Endothelial cell of umbilical vein (primary cell): Measurements from ENCODE around the gene SETD2. TPM values are rescaled to one million over a fixed set of nuclear protein-coding genes. Genes with fewer than 3 reads are reported as not detected.

Source experiments
- BruUV-seq: library from RNA; stranded (reverse); fragments of 400-500 nt; replicated peaks from 2 replicates; lab custom pipeline; 2021; lab: Mats Ljungman, UMichigan
- CTCF ChIA-PET: fragments of 300-600, 350-600 bp; sonication (Branson Sonifier 250); formaldehyde crosslinking; loops from one replicate; lab custom pipeline; 2021; ENCODE audit warnings: antibody characterized with exemption, inconsistent platforms; lab: Charles Lee
- POLR2A ChIA-PET: fragments of 300-600, 350-600 bp; sonication (Branson Sonifier 250); formaldehyde crosslinking; loops from one replicate; lab custom pipeline; 2021; ENCODE audit warnings: antibody characterized with exemption, inconsistent platforms; lab: Charles Lee
- DNase-seq: peaks from one replicate; pipeline ENCODE4 v3.0.0-alpha.2; 2011; ENCODE audit warnings: low read depth, low spot score
- FAIRE-seq: peaks from 2 replicates; lab custom pipeline; 2011; peaks lifted over from hg19 to GRCh38; lab: Jason Lieb, UNC
- H2AFZ ChIP-seq: 2 replicates; pipeline ENCODE4 v1.6.0; 2012; ENCODE audit warnings: low read depth, low read length, control low read depth, inconsistent platforms
- H3K27ac ChIP-seq: 2 replicates; pipeline ENCODE4 v1.5.1; 2011; ENCODE audit warnings: low read depth, mild to moderate bottlenecking, control low read depth, low read length, moderate library complexity; ENCODE audit not compliant: insufficient read depth
- H3K27me3 ChIP-seq, 2 experiments: 2 replicates each; pipeline versions ENCODE4 v1.6.0 to v1.6.1; 2011; ENCODE audit warnings: low read length in 2 of 2, mixed read lengths in 1 of 2; ENCODE audit not compliant: control insufficient read depth in 2 of 2, insufficient read depth in 2 of 2
- H3K36me3 ChIP-seq, 2 experiments: 2 replicates in 1 of 2; 3 replicates in 1 of 2; pipeline ENCODE4 v1.5.1; 2011; ENCODE audit warnings: low read length in 2 of 2, mild to moderate bottlenecking in 1 of 2, moderate library complexity in 1 of 2; ENCODE audit not compliant: control insufficient read depth in 2 of 2, insufficient read depth in 2 of 2; ENCODE audit errors: extremely low read depth in 1 of 2
- H3K4me1 ChIP-seq: 3 replicates; pipeline ENCODE4 v1.5.1; 2011; ENCODE audit warnings: mild to moderate bottlenecking, low read length; ENCODE audit not compliant: control insufficient read depth, insufficient read depth; ENCODE audit errors: extremely low read depth
- H3K4me2 ChIP-seq: 2 replicates; pipeline ENCODE4 v1.6.1; 2011; ENCODE audit warnings: low read length, control low read depth, mixed read lengths; ENCODE audit not compliant: insufficient read depth
- H3K4me3 ChIP-seq, 3 experiments: fragments of 200-600 bp in 1 of 3; sonication (generic), shearing (Covaris generic) in 1 of 3; replicated peaks in 1 of 3; 2 replicates each; pipeline ENCODE4 v1.5.1; 2011 to 2016; ENCODE audit warnings: control low read depth in 3 of 3, low read length in 3 of 3, mild to moderate bottlenecking in 2 of 3, inconsistent platforms in 1 of 3, low read depth in 1 of 3, moderate library complexity in 1 of 3; ENCODE audit not compliant: insufficient read depth in 1 of 3
- H3K79me2 ChIP-seq: 2 replicates; pipeline ENCODE4 v1.6.0; 2012; ENCODE audit warnings: low read length, inconsistent platforms; ENCODE audit not compliant: control insufficient read depth, insufficient read depth
- H3K9ac ChIP-seq: replicated peaks from 2 replicates; pipeline ENCODE3; 2011; ENCODE audit warnings: low read length, control low read depth; ENCODE audit not compliant: insufficient read depth; ENCODE audit errors: extremely low read depth
- H3K9me1 ChIP-seq: replicated peaks from 3 replicates; pipeline ENCODE4 v1.6.0; 2011; ENCODE audit warnings: mild to moderate bottlenecking, low read length; ENCODE audit not compliant: control insufficient read depth, insufficient read depth; ENCODE audit errors: extremely low read depth
- H3K9me3 ChIP-seq: replicated peaks from 2 replicates; pipeline ENCODE4 v1.5.1; 2012; ENCODE audit warnings: low read length, inconsistent platforms; ENCODE audit not compliant: control insufficient read depth, insufficient read depth
- H4K20me1 ChIP-seq: replicated peaks from 2 replicates; pipeline ENCODE3; 2011; ENCODE audit warnings: mild to moderate bottlenecking, low read length; ENCODE audit not compliant: control insufficient read depth, insufficient read depth; ENCODE audit errors: extremely low read depth
- CTCF ChIP-seq, 2 donors: IDR thresholded peaks; 1 replicate in 1 of 2; 2 replicates in 1 of 2; pipeline ENCODE4 v1.5.1; 2011; ENCODE audit warnings: low read length in 2 of 2, mild to moderate bottlenecking in 2 of 2, moderate library complexity in 2 of 2, control low read depth in 1 of 2, inconsistent platforms in 1 of 2, low read depth in 1 of 2; ENCODE audit not compliant: insufficient read depth in 1 of 2; ENCODE audit errors: extremely low read depth in 1 of 2
- EZH2 ChIP-seq: IDR thresholded peaks from 2 replicates; pipeline ENCODE4 v1.6.1; 2012; ENCODE audit warnings: borderline replicate concordance, low read depth, mild to moderate bottlenecking, moderate library complexity, low read length, inconsistent platforms; ENCODE audit not compliant: severe bottlenecking
- FOS ChIP-seq: IDR thresholded peaks from 2 replicates; pipeline ENCODE4 v1.6.1; 2011; ENCODE audit warnings: mild to moderate bottlenecking, low read length, moderate library complexity, borderline replicate concordance; ENCODE audit not compliant: insufficient read depth
- JUN ChIP-seq: IDR thresholded peaks from 2 replicates; pipeline ENCODE4 v1.6.1; 2011; ENCODE audit warnings: borderline replicate concordance, low read depth; ENCODE audit not compliant: insufficient read length, insufficient read depth
- MYC ChIP-seq: IDR thresholded peaks from one replicate; pipeline ENCODE4 v1.6.1; 2011; ENCODE audit warnings: mild to moderate bottlenecking, low read depth, low read length
- POLR2A ChIP-seq: IDR thresholded peaks from 2 replicates; pipeline ENCODE4 v1.6.1; 2012; ENCODE audit warnings: low read depth, mild to moderate bottlenecking, control low read depth, low read length
- dilution Hi-C: fragments of 300-500 bp; cut with MboI; formaldehyde crosslinking; loops from one replicate; pipeline ENCODE4 v1.15.0; 2019; ENCODE audit warnings: low sequenced_read_pairs; ENCODE audit not compliant: extremely low pct_ligation_motif_present
- intact Hi-C: fragments of 100-400 bp; cut with micrococcal nuclease; formaldehyde crosslinking; loops from one replicate; pipeline ENCODE4 v1.10.0; 2022
- polyA plus RNA-seq, 4 experiments: library from polyadenylated mRNA; depleted of rRNA in 3 of 4; stranded (reverse) in 3 of 4; unstranded in 1 of 4; fragments of >200 nt; gene quantifications; 2 replicates each; pipeline versions ENCODE4 v1.2.1 to v1.2.3, GENCODE V29; 2011 to 2012; ENCODE audit warnings: missing spikeins in 1 of 4
- total RNA-seq: library from RNA; stranded (reverse); gene quantifications from 2 replicates; pipeline ENCODE4 v1.2.3, GENCODE V29; 2021

The SETD2 gene
- total and polyA plus RNA-seq, 2 donors (not counting 3 experiments of a cell fraction or from before 2014, with no cell fraction given): 13.7 to 41.4 TPM

GRCh38 chr3:46986782-46987310 lies 177.1 kb downstream of the SETD2 start:
- FAIRE-seq (no peak), DNase-seq (no peak)
- POLR2A ChIA-PET: interaction anchor here (1.0 kb wide), 1 partner anchor 10 kb away, joined by 7 read pairs; no protein-coding TSS in a partner anchor
- H3K4me1 ChIP-seq: peaks cover 23% of the 10 kb centered on the region
- CTCF ChIA-PET: interaction anchor here (0.8 to 2.6 kb wide), 6 partner anchors 11 to 64 kb away, joined by 3 to 34 read pairs (median 4); no protein-coding TSS in a partner anchor
- intact Hi-C loops: loop anchor here (1.0 kb wide), 1 partner anchor 8 kb away; the partner anchor contains the start of gene NBEAL2
- H4K20me1 ChIP-seq: no peaks in the 10 kb centered on the region
- dilution Hi-C loops: no loop called here
- no peak overlapping the region for H3K9ac ChIP-seq
- no TSS peak for BruUV-seq
- peaks cover 35% of the 10 kb centered on the region for H3K79me2 ChIP-seq
- peaks cover 3 to 8% of the 10 kb centered on the region in 2 experiments for H3K36me3 ChIP-seq
- H3K27me3 ChIP-seq: no peaks in the 10 kb centered on the region
- H3K9me3 ChIP-seq: no peaks in the 10 kb centered on the region
- no peaks in the 10 kb centered on the region for H3K9me1 ChIP-seq
- no peak overlapping the region for H3K4me3 ChIP-seq
- H3K4me2 ChIP-seq: no peak overlapping the region
- H2AFZ ChIP-seq: no peak overlapping the region
- no peak overlapping the region for H3K27ac ChIP-seq
- TF ChIP-seq JUN (no peak), POLR2A (no peak), CTCF (IDR thresholded peaks at IDR 0.05; ENCODE audit: extremely low read depth in 1 of 2, insufficient read depth in 1 of 2, low read depth in 1 of 2, low read length in 2 of 2) (no peak), EZH2 (no peak), MYC (no peak), FOS (no peak)
